ENCODE data around the gene PLCD3. TPM values are rescaled to one million over a fixed set of nuclear protein-coding genes. Genes with fewer than 3 reads are reported as not detected.

PLCD3 gene
- total RNA-seq, 1 donor from 2014 or later = 12.0 TPM

- DNase-seq (ENCODE audit: low spot score) = peak; percentile 89
Measured at GRCh38 chr17:45073414-45074070, 58.8 kb downstream of the PLCD3 start.

GRCh38 chr17:45070809-45071208, 61.5 kb downstream of the PLCD3 start:
- DNase-seq (ENCODE audit: low spot score) = no peak

- no peak for DNase-seq (ENCODE audit: low spot score)
Measured at GRCh38 chr17:45070001-45070400, 62.3 kb downstream of the PLCD3 start.

GRCh38 chr17:45067637-45068036, 64.7 kb downstream of the PLCD3 start:
- no peak for DNase-seq (ENCODE audit: low spot score)

- no peak for DNase-seq (ENCODE audit: low spot score)
Measured at GRCh38 chr17:45063198-45063597, 69.1 kb downstream of the PLCD3 start.

GRCh38 chr17:45061606-45062205, 70.6 kb downstream of the PLCD3 start:
- no peak for DNase-seq (ENCODE audit: low spot score)

GRCh38 chr17:45060797-45061605, 71.3 kb downstream of the PLCD3 start, which contains the start of gene NMT1:
TSS of gene NMT1 (plus strand) at chr17:45061317. CDS start at chr17:45061330, 13 bp downstream.
- peak; percentile 100 for DNase-seq (ENCODE audit: low spot score)

- no peak for DNase-seq (ENCODE audit: low spot score)
Measured at GRCh38 chr17:45060382-45060796, 71.9 kb downstream of the PLCD3 start.

Other genes with a start within 250 kb of the PLCD3 start
- gene EFTUD2, start 233.1 kb downstream of the PLCD3 start, total RNA-seq (ENCODE audit: insufficient read depth, low replicate concordance) = 57.8 TPM
- 6.7 TPM for gene GFAP, start 217.0 kb downstream of the PLCD3 start, total RNA-seq (ENCODE audit: insufficient read depth, low replicate concordance)
- gene KIF18B, start 184.7 kb downstream of the PLCD3 start, total RNA-seq (ENCODE audit: insufficient read depth, low replicate concordance) = 1.4 TPM
- gene C1QL1, start 164.2 kb downstream of the PLCD3 start, total RNA-seq (ENCODE audit: insufficient read depth, low replicate concordance) = not detected
- gene DCAKD, start 80.9 kb downstream of the PLCD3 start, total RNA-seq (ENCODE audit: insufficient read depth, low replicate concordance) = 14.9 TPM
- gene NMT1, start 71.2 kb downstream of the PLCD3 start, total RNA-seq (ENCODE audit: insufficient read depth, low replicate concordance) = 55.1 TPM
- gene ACBD4, start 3.2 kb upstream of the PLCD3 start, total RNA-seq (ENCODE audit: insufficient read depth, low replicate concordance) = 0.72 TPM
- gene HEXIM1, start 16.0 kb upstream of the PLCD3 start, total RNA-seq (ENCODE audit: insufficient read depth, low replicate concordance) = 14.4 TPM
- 1.9 TPM for gene HEXIM2, start 29.4 kb upstream of the PLCD3 start, total RNA-seq (ENCODE audit: insufficient read depth, low replicate concordance)
- 3.1 TPM for gene FMNL1, start 89.4 kb upstream of the PLCD3 start, total RNA-seq (ENCODE audit: insufficient read depth, low replicate concordance)
- gene SPATA32, start 129.6 kb upstream of the PLCD3 start, total RNA-seq (ENCODE audit: insufficient read depth, low replicate concordance) = not detected
- gene MAP3K14, start 184.5 kb upstream of the PLCD3 start, total RNA-seq (ENCODE audit: insufficient read depth, low replicate concordance) = 0.96 TPM

Measured in umbilical cord (tissue), 2 donors.